Activated naive CD8-positive, alpha-beta T cell treated with anti-CD3 and anti-CD28 coated beads, Interleukin-2, amount 50 U/mL, for 16 hours (primary cell): ENCODE data around the gene MOBP.
A peak's percentile ranks its signal among the peaks of the same experiment; 100 is the strongest.
"Not testable (repeated sequence)": the region's sequence is repeated elsewhere in the genome, so short reads cannot be mapped to it uniquely, and the experiment has no call there.

Experiments used
- DNase-seq: peaks from one replicate; pipeline ENCODE4 v3.0.0-alpha.2; 2020; ENCODE audit warnings: low read depth, low spot score

MOBP gene

GRCh38 chr3:39467394-39468107 lies at the start of gene MOBP:
Gene MOBP (plus strand): TSS chr3:39467680. CDS start chr3:39502070, 34,390 bp downstream.
- DNase-seq: no peak

GRCh38 chr3:39418556-39419225 lies 48.8 kb upstream of the MOBP start:
- DNase-seq: not testable (repeated sequence)

- no peak for DNase-seq
These were observed 47.7 kb upstream of the MOBP start for GRCh38 chr3:39419742-39420315.

- no peak for DNase-seq
These were observed 46.9 kb upstream of the MOBP start for GRCh38 chr3:39420543-39420942.

- DNase-seq: no peak
These were observed 44.0 kb upstream of the MOBP start for GRCh38 chr3:39423436-39423970.

- no peak for DNase-seq
These were observed 41.2 kb upstream of the MOBP start for GRCh38 chr3:39426312-39426711.

GRCh38 chr3:39427506-39427905 lies 40.0 kb upstream of the MOBP start:
- DNase-seq: no peak

- no peak for DNase-seq
These were observed 38.7 kb upstream of the MOBP start for GRCh38 chr3:39428745-39429201.

- no peak for DNase-seq
These were observed 38.0 kb upstream of the MOBP start for GRCh38 chr3:39429466-39429865.

- DNase-seq: no peak
These were observed 35.1 kb upstream of the MOBP start for GRCh38 chr3:39432342-39432741.

GRCh38 chr3:39433642-39434041 lies 33.8 kb upstream of the MOBP start:
- no peak for DNase-seq

GRCh38 chr3:39434574-39434973 lies 32.9 kb upstream of the MOBP start:
- DNase-seq: no peak

- DNase-seq: no peak
These were observed 32.3 kb upstream of the MOBP start for GRCh38 chr3:39435006-39435748.

- DNase-seq: no peak
These were observed 28.6 kb upstream of the MOBP start for GRCh38 chr3:39438880-39439279.

- DNase-seq: no peak
These were observed 27.2 kb upstream of the MOBP start for GRCh38 chr3:39440316-39440715.

- DNase-seq: no peak
These were observed 23.9 kb upstream of the MOBP start for GRCh38 chr3:39443530-39443929.

- DNase-seq: no peak
These were observed 21.6 kb upstream of the MOBP start for GRCh38 chr3:39445927-39446326.

- no peak for DNase-seq
These were observed 21.0 kb upstream of the MOBP start for GRCh38 chr3:39446444-39446843.

- peak; percentile 14 for DNase-seq
These were observed 19.6 kb upstream of the MOBP start for GRCh38 chr3:39447637-39448483.

- no peak for DNase-seq
These were observed 18.8 kb upstream of the MOBP start for GRCh38 chr3:39448506-39449233.
